NCI-H187 treated with DMSO at 0.1 percent for 48 hours (cell line): ENCODE measurements around the gene MACROD2.
"Not testable (repeated sequence)": the region's sequence is repeated elsewhere in the genome, so short reads cannot be mapped to it uniquely, and the experiment has no call there.

Source experiments
- DNase-seq: peaks from one replicate; lab custom pipeline; 2025; lab: John Stamatoyannopoulos, UW

MACROD2 gene

GRCh38 chr20:15965165-15965564 is 1969.8 kb downstream of the MACROD2 start:
- DNase-seq: no peak

- no peak for DNase-seq
These were observed 1972.0 kb downstream of the MACROD2 start for GRCh38 chr20:15967334-15967733.

GRCh38 chr20:15976047-15976736 is 1980.9 kb downstream of the MACROD2 start:
- no peak for DNase-seq

- no peak for DNase-seq
These were observed 1981.7 kb downstream of the MACROD2 start for GRCh38 chr20:15977026-15977425.

- no peak for DNase-seq
These were observed 1982.4 kb downstream of the MACROD2 start for GRCh38 chr20:15977758-15978157.

GRCh38 chr20:15985494-15986368 is 1990.4 kb downstream of the MACROD2 start:
- DNase-seq: not testable (repeated sequence)

- no peak for DNase-seq
These were observed 1991.4 kb downstream of the MACROD2 start for GRCh38 chr20:15986690-15987089.

GRCh38 chr20:15991279-15991678 is 1996.0 kb downstream of the MACROD2 start:
- DNase-seq: no peak

- DNase-seq: no peak
These were observed 1997.2 kb downstream of the MACROD2 start for GRCh38 chr20:15992564-15992963.

- no peak for DNase-seq
These were observed 2004.8 kb downstream of the MACROD2 start for GRCh38 chr20:16000112-16000511.

- no peak for DNase-seq
These were observed 2006.0 kb downstream of the MACROD2 start for GRCh38 chr20:16001286-16001685.

- DNase-seq: no peak
These were observed 2008.0 kb downstream of the MACROD2 start for GRCh38 chr20:16003310-16003709.

- no peak for DNase-seq
These were observed 2009.0 kb downstream of the MACROD2 start for GRCh38 chr20:16004108-16004854.

- no peak for DNase-seq
These were observed 2010.0 kb downstream of the MACROD2 start for GRCh38 chr20:16005021-16005914.

- no peak for DNase-seq
These were observed 2010.7 kb downstream of the MACROD2 start for GRCh38 chr20:16005915-16006493.

- no peak for DNase-seq
These were observed 2011.8 kb downstream of the MACROD2 start for GRCh38 chr20:16007164-16007563.

- no peak for DNase-seq
These were observed 2012.6 kb downstream of the MACROD2 start for GRCh38 chr20:16007962-16008361.

- no peak for DNase-seq
These were observed 2015.7 kb downstream of the MACROD2 start for GRCh38 chr20:16011056-16011455.

- no peak for DNase-seq
These were observed 2016.2 kb downstream of the MACROD2 start for GRCh38 chr20:16011519-16011918.

GRCh38 chr20:16012934-16013333 is 2017.6 kb downstream of the MACROD2 start:
- not testable (repeated sequence) for DNase-seq

- DNase-seq: no peak
These were observed 2018.3 kb downstream of the MACROD2 start for GRCh38 chr20:16013631-16014030.
